SU-DHL-6 (cell line): ENCODE measurements around the gene ZPBP.

Source experiments
- H2AFZ ChIP-seq: fragments of 200-600 bp; sonication (generic); 2 replicates; pipeline ENCODE4 v1.6.1; 2014; ENCODE audit warnings: low read depth, mild to moderate bottlenecking, moderate library complexity, mixed read lengths, antibody characterized with exemption, low read length; ENCODE audit not compliant: severe bottlenecking
- H3F3A ChIP-seq: fragments of 200-600 bp; shearing (Covaris generic); 2 replicates; pipeline ENCODE4 v1.6.0; 2016; ENCODE audit warnings: antibody characterized with exemption, mild to moderate bottlenecking; ENCODE audit not compliant: insufficient read depth
- H3K27ac ChIP-seq: fragments of 200-600 bp; sonication (generic); 2 replicates; pipeline ENCODE4 v1.5.1; 2016; ENCODE audit warnings: low read depth, mild to moderate bottlenecking, low read length, moderate library complexity, mixed read lengths
- H3K27me3 ChIP-seq: fragments of 200-600 bp; sonication (generic), shearing (Covaris generic); 2 replicates; pipeline ENCODE4 v1.6.0; 2014; ENCODE audit warnings: mild to moderate bottlenecking, low read length
- H3K36me3 ChIP-seq: fragments of 200-600 bp; sonication (generic); 2 replicates; pipeline ENCODE4 v1.6.1; 2014; ENCODE audit warnings: mild to moderate bottlenecking, low read length, mixed read lengths
- H3K4me2 ChIP-seq: fragments of 300-600, 200-600 bp; shearing (Covaris generic), sonication (generic); 2 replicates; pipeline ENCODE4 v1.6.0; 2014; ENCODE audit warnings: low read length, low read depth, mild to moderate bottlenecking; ENCODE audit not compliant: poor library complexity, severe bottlenecking
- H3K4me3 ChIP-seq: fragments of 200-600 bp; sonication (generic); 2 replicates; pipeline ENCODE4 v1.5.1; 2014; ENCODE audit warnings: antibody characterized with exemption, low read length, mild to moderate bottlenecking, mixed read lengths; ENCODE audit not compliant: insufficient read depth, poor library complexity, severe bottlenecking
- H3K79me2 ChIP-seq: fragments of 200-600 bp; sonication (generic); 2 replicates; pipeline ENCODE4 v1.6.1; 2014; ENCODE audit warnings: mild to moderate bottlenecking, low read length, moderate library complexity; ENCODE audit not compliant: insufficient read depth
- H3K9ac ChIP-seq: fragments of 200-600 bp; sonication (generic); 2 replicates; pipeline ENCODE4 v1.7.0; 2014; ENCODE audit warnings: mild to moderate bottlenecking, low read length
- H3K9me2 ChIP-seq: fragments of 200-600 bp; sonication (generic); replicated peaks from 2 replicates; pipeline ENCODE4 v1.6.1; 2014; ENCODE audit warnings: low read length; ENCODE audit not compliant: insufficient read depth
- H3K9me3 ChIP-seq: fragments of 200-600 bp; sonication (generic); 2 replicates; pipeline ENCODE4 v1.6.1; 2014; ENCODE audit warnings: low read length, mixed read lengths; ENCODE audit not compliant: insufficient read depth
- H4K20me1 ChIP-seq: fragments of 200-600 bp; sonication (generic); 2 replicates; pipeline ENCODE4 v1.6.1; 2014; ENCODE audit warnings: low read depth, mild to moderate bottlenecking, antibody characterized with exemption, low read length, moderate library complexity, mixed read lengths
- CTCF ChIP-seq: fragments of 200-600 bp; sonication (generic); IDR thresholded peaks from one replicate; pipeline ENCODE4 v1.5.1; 2017; ENCODE audit warnings: antibody characterized with exemption, mild to moderate bottlenecking, low read length, moderate library complexity; ENCODE audit not compliant: insufficient read depth, poor library complexity, severe bottlenecking
- EZH2phosphoT487 ChIP-seq: fragments of 200-600 bp; sonication (generic), shearing (Covaris generic); conservative IDR thresholded peaks from 2 replicates; pipeline ENCODE4 v1.6.1; 2018; ENCODE audit warnings: mild to moderate bottlenecking, antibody characterized with exemption, low read length, moderate library complexity, mixed read lengths

Gene ZPBP

DNA sequence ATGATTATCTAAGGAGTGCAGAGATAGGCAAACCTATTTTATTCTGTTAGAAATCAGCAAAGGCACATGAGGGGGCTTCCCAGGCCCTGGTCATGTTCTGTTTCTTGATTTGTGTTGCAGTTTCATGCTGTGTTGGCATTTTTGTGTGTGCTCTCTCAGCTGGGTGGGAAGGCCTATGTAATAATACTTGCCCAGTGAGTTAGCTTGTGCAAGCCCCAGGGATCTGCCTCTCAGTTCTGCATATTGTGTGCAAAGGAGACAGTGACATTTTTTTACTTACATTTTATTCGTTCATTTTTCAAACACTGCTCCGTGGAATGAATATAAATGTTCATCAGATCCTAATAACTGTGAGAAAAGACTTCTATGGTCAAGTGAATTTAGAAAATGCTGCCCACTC is 200.6 kb downstream of the ZPBP start:
- no peak overlapping the region for H3K4me2 ChIP-seq
- H3K9ac ChIP-seq, result no peak overlapping the region
- H3K36me3 ChIP-seq, result no peaks in the 10 kb centered on the region
- H3K4me3 ChIP-seq, result no peak overlapping the region
- H3K27me3 ChIP-seq, result no peaks in the 10 kb centered on the region
- no peaks in the 10 kb centered on the region for H3K9me3 ChIP-seq
- TF ChIP-seq CTCF, result no peak
- no peak for TF ChIP-seq EZH2phosphoT487
- H3K79me2 ChIP-seq, result no peaks in the 10 kb centered on the region
- H3K27ac ChIP-seq, result no peak overlapping the region
- H3F3A ChIP-seq, result no peaks in the 10 kb centered on the region
- H3K9me2 ChIP-seq, result no peaks in the 10 kb centered on the region
- H2AFZ ChIP-seq, result no peak overlapping the region
- no peaks in the 10 kb centered on the region for H4K20me1 ChIP-seq
